HCT116 (cell line): ENCODE data around the gene CDC14B.

Source experiments
- EGR1 ChIP-seq: IDR thresholded peaks from 2 replicates; pipeline ENCODE4 v1.6.1; 2012; ENCODE audit warnings: low read depth
- POLR2AphosphoS5 ChIP-seq: IDR thresholded peaks from 2 replicates; pipeline ENCODE4 v1.6.1; 2011; ENCODE audit warnings: mild to moderate bottlenecking, low read depth, low read length, moderate library complexity
- TF ChIP-seq, protein P1 (sequence below), 3 experiments: fragments of 200-600 bp in 1 of 3; sonication (generic) in 1 of 3; IDR thresholded peaks in 2 of 3; conservative IDR thresholded peaks in 1 of 3; 2 replicates each; pipeline ENCODE4 v1.5.1; 2012 to 2017; ENCODE audit warnings: low read depth in 2 of 3, low read length in 2 of 3, antibody characterized with exemption in 1 of 3, borderline replicate concordance in 1 of 3, control low read depth in 1 of 3, mild to moderate bottlenecking in 1 of 3, mixed read lengths in 1 of 3, mixed run types in 1 of 3, moderate library complexity in 1 of 3; ENCODE audit not compliant: insufficient read depth in 1 of 3

GRCh38 chr9:96480736-96481135 lies 138.9 kb downstream of the CDC14B start:
- TF ChIP-seq, protein P1, sequence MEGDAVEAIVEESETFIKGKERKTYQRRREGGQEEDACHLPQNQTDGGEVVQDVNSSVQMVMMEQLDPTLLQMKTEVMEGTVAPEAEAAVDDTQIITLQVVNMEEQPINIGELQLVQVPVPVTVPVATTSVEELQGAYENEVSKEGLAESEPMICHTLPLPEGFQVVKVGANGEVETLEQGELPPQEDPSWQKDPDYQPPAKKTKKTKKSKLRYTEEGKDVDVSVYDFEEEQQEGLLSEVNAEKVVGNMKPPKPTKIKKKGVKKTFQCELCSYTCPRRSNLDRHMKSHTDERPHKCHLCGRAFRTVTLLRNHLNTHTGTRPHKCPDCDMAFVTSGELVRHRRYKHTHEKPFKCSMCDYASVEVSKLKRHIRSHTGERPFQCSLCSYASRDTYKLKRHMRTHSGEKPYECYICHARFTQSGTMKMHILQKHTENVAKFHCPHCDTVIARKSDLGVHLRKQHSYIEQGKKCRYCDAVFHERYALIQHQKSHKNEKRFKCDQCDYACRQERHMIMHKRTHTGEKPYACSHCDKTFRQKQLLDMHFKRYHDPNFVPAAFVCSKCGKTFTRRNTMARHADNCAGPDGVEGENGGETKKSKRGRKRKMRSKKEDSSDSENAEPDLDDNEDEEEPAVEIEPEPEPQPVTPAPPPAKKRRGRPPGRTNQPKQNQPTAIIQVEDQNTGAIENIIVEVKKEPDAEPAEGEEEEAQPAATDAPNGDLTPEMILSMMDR (IDR thresholded peaks at IDR 0.05 in 2 of 3, conservative IDR thresholded peaks at IDR 0.05 in 1 of 3; ENCODE audit: borderline replicate concordance in 1 of 3, insufficient read depth in 1 of 3, low read depth in 2 of 3, low read length in 2 of 3): no peak
- TF ChIP-seq EGR1: no peak
- TF ChIP-seq POLR2AphosphoS5: no peak
